Calu3 (cell line): ENCODE data around the gene MOB1A. TPM values are rescaled to one million over a fixed set of nuclear protein-coding genes. Genes with fewer than 3 reads are reported as not detected.
A peak's percentile ranks its signal among the peaks of the same experiment; 100 is the strongest.

ENCODE experiments used
- BruUV-seq: library from RNA; stranded (reverse); fragments of 400-500 nt; replicated peaks from 2 replicates; lab custom pipeline; 2021; lab: Mats Ljungman, UMichigan
- CTCF ChIA-PET: fragments of 300-600 bp; sonication (Branson Sonifier 250); formaldehyde crosslinking; loops from one replicate; lab custom pipeline; 2022; ENCODE audit warnings: antibody characterized with exemption; lab: Charles Lee
- DNase-seq: peaks from one replicate; pipeline ENCODE4 v3.0.0; 2022
- H3K27ac Mint-ChIP-seq: one replicate; pipeline ENCODE4 v1.8.0; 2022; ENCODE audit warnings: mixed read lengths; ENCODE audit not compliant: unreplicated experiment
- H3K27me3 Mint-ChIP-seq: one replicate; pipeline ENCODE4 v1.8.0; 2022; ENCODE audit warnings: mixed read lengths; ENCODE audit not compliant: unreplicated experiment
- H3K36me3 Mint-ChIP-seq: one replicate; pipeline ENCODE4 v1.8.0; 2022; ENCODE audit warnings: mild to moderate bottlenecking, moderate library complexity, mixed read lengths; ENCODE audit not compliant: insufficient read depth, unreplicated experiment
- H3K4me1 Mint-ChIP-seq: one replicate; pipeline ENCODE4 v1.8.0; 2022; ENCODE audit warnings: mild to moderate bottlenecking, low read depth, mixed read lengths; ENCODE audit not compliant: unreplicated experiment
- H3K4me3 Mint-ChIP-seq: one replicate; pipeline ENCODE4 v1.8.0; 2022; ENCODE audit warnings: mild to moderate bottlenecking, low read depth, moderate library complexity, mixed read lengths; ENCODE audit not compliant: unreplicated experiment
- H3K9me3 Mint-ChIP-seq: one replicate; pipeline ENCODE4 v1.8.0; 2022; ENCODE audit warnings: low read depth, mixed read lengths; ENCODE audit not compliant: unreplicated experiment
- intact Hi-C: fragments of 100-400 bp; cut with micrococcal nuclease; formaldehyde crosslinking; loops from one replicate; pipeline ENCODE4 v1.10.0; 2022; ENCODE audit not compliant: unreplicated experiment
- total RNA-seq: library from RNA; stranded (reverse); gene quantifications from 2 replicates; pipeline ENCODE4 v1.2.3, GENCODE V29; 2022
- TF ChIP-seq, protein P1 (sequence below): fragments of 200-600 bp; IDR thresholded peaks from one replicate; pipeline ENCODE4 v1.8.0; 2022; ENCODE audit warnings: antibody characterized with exemption; ENCODE audit not compliant: unreplicated experiment

MOB1A gene
- total RNA-seq, 1 experiment from 2014 or later: 119 TPM

DNA sequence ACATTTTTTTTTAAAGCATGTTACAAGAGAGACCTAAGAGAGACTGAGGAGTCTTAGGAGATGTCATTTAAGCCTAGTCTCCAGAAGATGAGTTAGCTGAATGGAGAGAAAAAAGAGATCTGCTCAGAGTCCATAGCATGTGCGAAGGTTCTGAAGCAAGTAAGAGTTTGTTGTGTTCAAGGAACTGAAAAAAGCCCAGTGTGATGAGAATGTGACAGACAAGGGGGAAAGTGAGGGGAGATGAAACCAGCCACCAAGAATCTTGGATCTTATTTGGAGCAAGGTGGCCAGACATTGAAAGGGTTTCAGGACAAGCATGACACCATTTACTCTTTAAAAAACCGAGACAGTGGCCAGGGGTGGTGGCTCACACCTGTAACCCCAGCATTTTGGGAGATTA, 5.2 kb upstream of the MOB1A start:
- BruUV-seq: no TSS peak
- DNase-seq: no peak
- Mint-ChIP-seq H3K36me3 (peaks cover 5% of the 10 kb centered on the region), H3K4me1 (no peaks in the 10 kb centered on the region), H3K27me3 (peaks cover 12% of the 10 kb centered on the region), H3K27ac (no peak overlapping the region), H3K9me3 (no peaks in the 10 kb centered on the region), H3K4me3 (no peak overlapping the region)
- TF ChIP-seq, protein P1, sequence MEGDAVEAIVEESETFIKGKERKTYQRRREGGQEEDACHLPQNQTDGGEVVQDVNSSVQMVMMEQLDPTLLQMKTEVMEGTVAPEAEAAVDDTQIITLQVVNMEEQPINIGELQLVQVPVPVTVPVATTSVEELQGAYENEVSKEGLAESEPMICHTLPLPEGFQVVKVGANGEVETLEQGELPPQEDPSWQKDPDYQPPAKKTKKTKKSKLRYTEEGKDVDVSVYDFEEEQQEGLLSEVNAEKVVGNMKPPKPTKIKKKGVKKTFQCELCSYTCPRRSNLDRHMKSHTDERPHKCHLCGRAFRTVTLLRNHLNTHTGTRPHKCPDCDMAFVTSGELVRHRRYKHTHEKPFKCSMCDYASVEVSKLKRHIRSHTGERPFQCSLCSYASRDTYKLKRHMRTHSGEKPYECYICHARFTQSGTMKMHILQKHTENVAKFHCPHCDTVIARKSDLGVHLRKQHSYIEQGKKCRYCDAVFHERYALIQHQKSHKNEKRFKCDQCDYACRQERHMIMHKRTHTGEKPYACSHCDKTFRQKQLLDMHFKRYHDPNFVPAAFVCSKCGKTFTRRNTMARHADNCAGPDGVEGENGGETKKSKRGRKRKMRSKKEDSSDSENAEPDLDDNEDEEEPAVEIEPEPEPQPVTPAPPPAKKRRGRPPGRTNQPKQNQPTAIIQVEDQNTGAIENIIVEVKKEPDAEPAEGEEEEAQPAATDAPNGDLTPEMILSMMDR: no peak
- CTCF ChIA-PET: no interaction called here
- intact Hi-C loops: no loop called here

DNA sequence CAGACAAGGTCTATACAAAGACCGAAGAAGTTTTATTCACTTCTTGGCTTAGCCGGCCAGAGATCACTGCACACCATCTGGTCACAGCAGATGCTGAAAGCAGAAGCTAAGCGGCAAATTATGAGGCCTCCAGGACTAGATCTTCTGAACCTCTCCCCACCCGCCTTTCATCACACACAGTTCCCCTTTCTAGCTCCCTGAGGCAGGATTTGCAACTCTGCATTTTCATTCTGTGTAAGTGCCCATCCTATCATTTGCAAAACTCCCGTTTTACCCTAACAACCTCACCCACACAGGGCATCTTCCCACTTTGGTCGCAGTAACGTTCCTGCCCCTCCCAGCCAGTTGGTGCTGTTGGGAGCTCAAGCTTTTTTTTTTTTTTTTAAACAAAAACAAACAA, 3.1 kb upstream of the MOB1A start:
- CTCF ChIA-PET: interaction anchor here (0.6 to 0.7 kb wide), 2 partner anchors 267 to 395 kb away, joined by 3 read pairs; no protein-coding TSS in a partner anchor

DNA sequence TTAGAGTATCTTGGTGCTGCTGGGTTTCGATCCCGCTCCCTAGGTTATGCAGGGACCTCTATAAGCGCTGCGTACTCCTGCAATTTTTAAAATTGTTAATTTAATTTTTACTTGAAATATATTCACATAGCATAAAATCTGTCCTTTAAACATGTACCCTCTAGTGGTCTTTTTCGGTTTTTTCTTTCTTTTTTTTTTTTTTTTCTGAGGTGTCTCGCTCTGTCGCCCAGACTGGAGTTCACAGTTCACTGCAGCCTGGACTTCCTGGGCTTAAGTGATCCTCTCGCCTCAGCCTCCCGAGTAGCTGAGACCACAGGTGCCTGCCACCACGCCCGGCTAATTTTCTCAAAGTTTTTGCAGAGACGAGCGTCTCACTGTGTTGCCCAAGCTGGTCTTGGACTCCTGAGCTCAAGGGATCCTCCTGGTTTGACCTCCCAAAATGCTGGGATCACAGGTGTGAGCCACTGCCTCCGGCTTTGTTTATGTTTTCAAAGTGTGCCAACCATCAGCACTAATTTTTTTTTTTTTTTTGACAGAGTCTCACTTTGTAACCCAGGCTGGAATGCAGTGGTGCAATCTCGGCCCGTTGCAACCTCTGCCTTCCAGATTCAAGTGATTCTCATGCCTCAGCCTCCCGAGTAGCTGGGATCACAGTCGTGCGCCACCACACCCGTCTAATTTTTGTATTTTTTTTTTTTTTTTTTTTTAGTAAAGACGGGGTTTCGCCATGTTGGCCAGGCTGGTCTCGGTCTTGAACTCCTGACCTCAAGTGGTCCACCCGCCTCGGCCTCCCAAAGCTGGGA, 585 bp upstream of the MOB1A start:
- H3K27ac Mint-ChIP-seq: peak overlapping the region; percentile 36
- H3K36me3 Mint-ChIP-seq: peaks cover 42% of the 10 kb centered on the region
- CTCF ChIA-PET: interaction anchor here (0.6 to 2.1 kb wide), 5 partner anchors 11 to 428 kb away, joined by 3 to 12 read pairs (median 5); partner anchors contain the start of genes BOLA3 and MTHFD2
- H3K9me3 Mint-ChIP-seq: no peaks in the 10 kb centered on the region
- H3K27me3 Mint-ChIP-seq: peaks cover 10% of the 10 kb centered on the region
- TF ChIP-seq, protein P1: peak; percentile 24
- H3K4me3 Mint-ChIP-seq: peak overlapping the region; percentile 84
- intact Hi-C loops: no loop called here
- DNase-seq: no peak
- no TSS peak for BruUV-seq
- H3K4me1 Mint-ChIP-seq: peaks cover 16% of the 10 kb centered on the region

More for the DNA sequence above, 3.1 kb upstream of the MOB1A start:
- H3K27me3 Mint-ChIP-seq: peaks cover 12% of the 10 kb centered on the region
- no peaks in the 10 kb centered on the region for H3K4me1 Mint-ChIP-seq
- DNase-seq: no peak
- no TSS peak for BruUV-seq
- TF ChIP-seq, protein P1: no peak
- intact Hi-C loops: no loop called here
- no peaks in the 10 kb centered on the region for H3K9me3 Mint-ChIP-seq
- H3K27ac Mint-ChIP-seq: no peak overlapping the region
- H3K4me3 Mint-ChIP-seq: no peak overlapping the region
- peaks cover 26% of the 10 kb centered on the region for H3K36me3 Mint-ChIP-seq

DNA sequence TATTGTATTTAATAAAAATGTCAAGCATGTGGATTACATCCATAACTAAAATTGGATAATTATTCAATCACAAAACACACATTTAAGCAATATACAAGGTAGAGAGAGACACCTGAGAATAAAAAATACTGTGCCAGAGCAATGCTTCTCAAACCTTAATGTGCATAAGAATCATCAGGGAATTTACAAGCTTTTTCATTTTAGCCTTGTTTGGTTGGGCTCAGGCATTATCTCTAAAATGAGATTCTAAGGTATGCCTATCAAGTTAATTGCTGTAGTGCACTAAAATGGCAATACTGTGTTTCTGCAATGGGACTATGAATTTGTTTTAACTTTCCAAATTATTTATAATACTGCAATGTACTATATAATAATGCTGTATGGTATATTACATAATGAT, 983 bp downstream of the MOB1A start:
- no TSS peak for BruUV-seq
- no peak for DNase-seq
- intact Hi-C loops: loop anchor here (1.0 kb wide), 1 partner anchor 21 kb away; the partner anchor contains the start of gene MTHFD2

More for the DNA sequence above, 983 bp downstream of the MOB1A start:
- Mint-ChIP-seq H3K9me3 (no peaks in the 10 kb centered on the region), H3K36me3 (peaks cover 50% of the 10 kb centered on the region), H3K4me3 (peak overlapping the region; percentile 84), H3K4me1 (peaks cover 16% of the 10 kb centered on the region), H3K27me3 (no peaks in the 10 kb centered on the region), H3K27ac (no peak overlapping the region)
- TF ChIP-seq, protein P1: no peak
- CTCF ChIA-PET: interaction anchor here (1.2 to 2.1 kb wide), 2 partner anchors 10 to 31 kb away, joined by 3 to 7 read pairs; partner anchors contain the start of gene BOLA3
